GM06990 (cell line): Measurements from ENCODE around the gene ANKRD65.
"Not testable (repeated sequence)": the region's sequence is repeated elsewhere in the genome, so short reads cannot be mapped to it uniquely, and the experiment has no call there.

Experiments
- DNase-seq: peaks from one replicate; pipeline ENCODE4 v3.0.0-alpha.2; 2011; ENCODE audit not compliant: insufficient read length; ENCODE audit errors: extremely low read depth
- H3K27me3 ChIP-seq: replicated peaks from 2 replicates; pipeline ENCODE4 v1.6.0; 2011; ENCODE audit warnings: low read length; ENCODE audit not compliant: control insufficient read depth, insufficient read depth
- H3K36me3 ChIP-seq: 2 replicates; pipeline ENCODE4 v1.5.1; 2011; ENCODE audit warnings: low read length; ENCODE audit not compliant: control insufficient read depth, insufficient read depth
- H3K4me3 ChIP-seq: replicated peaks from 2 replicates; pipeline ENCODE4 v1.5.1; 2011; ENCODE audit warnings: low read depth, mild to moderate bottlenecking, control low read depth, low read length
- TF ChIP-seq, protein P1 (sequence below): IDR thresholded peaks from 2 replicates; pipeline ENCODE4 v1.5.1; 2011; ENCODE audit warnings: low read length, control low read depth, mild to moderate bottlenecking, inconsistent platforms; ENCODE audit not compliant: insufficient read depth, poor library complexity, severe bottlenecking

The ANKRD65 gene

DNA sequence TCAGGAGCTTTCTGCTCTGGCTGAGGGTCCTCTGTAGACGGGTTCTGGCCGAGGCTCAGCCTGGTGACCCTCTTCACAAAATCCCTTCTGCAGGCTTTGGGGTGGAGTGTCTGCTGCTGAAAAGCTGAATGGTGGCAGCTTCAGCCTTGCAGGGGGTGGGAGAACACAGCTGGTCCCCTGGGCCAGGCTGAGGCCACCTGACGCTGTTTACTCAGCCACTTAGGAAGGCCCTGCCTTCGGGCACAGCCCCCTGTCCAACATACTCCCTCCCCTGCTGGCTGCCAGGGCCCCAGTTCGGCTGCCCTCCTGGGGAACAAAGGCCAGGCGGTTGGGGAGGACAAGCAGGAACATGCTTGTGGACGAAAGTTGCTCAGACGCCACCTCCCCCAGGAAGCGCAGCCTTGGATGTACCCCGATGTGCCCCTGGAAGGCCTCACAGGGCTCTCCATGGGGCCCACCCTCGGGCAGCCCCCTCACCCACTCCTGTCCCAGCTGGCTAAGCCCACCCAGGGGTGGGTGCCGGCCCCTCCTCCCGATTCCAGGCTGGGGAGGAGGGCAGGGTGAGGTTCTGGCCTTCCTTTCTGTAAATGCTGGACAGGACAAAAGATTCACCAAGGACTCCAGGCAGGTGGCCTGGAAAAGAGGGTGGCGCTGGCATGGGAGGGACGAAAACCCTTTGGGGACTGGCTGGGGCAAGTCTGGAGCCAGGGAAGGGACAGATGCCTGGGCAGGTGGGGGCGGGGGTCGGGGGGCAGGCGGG lies at the start of gene ANKRD65:
TSS of gene ANKRD65 (minus strand) at position 130 of the 760 bp plus-strand sequence. CDS start 271 bp downstream, outside the sequence.
- H3K27me3 ChIP-seq, result no peaks in the 10 kb centered on the region
- no peaks in the 10 kb centered on the region for H3K36me3 ChIP-seq
- no peak for DNase-seq
- H3K4me3 ChIP-seq, result no peak within 1 kb of the TSS
- TF ChIP-seq, protein P1, sequence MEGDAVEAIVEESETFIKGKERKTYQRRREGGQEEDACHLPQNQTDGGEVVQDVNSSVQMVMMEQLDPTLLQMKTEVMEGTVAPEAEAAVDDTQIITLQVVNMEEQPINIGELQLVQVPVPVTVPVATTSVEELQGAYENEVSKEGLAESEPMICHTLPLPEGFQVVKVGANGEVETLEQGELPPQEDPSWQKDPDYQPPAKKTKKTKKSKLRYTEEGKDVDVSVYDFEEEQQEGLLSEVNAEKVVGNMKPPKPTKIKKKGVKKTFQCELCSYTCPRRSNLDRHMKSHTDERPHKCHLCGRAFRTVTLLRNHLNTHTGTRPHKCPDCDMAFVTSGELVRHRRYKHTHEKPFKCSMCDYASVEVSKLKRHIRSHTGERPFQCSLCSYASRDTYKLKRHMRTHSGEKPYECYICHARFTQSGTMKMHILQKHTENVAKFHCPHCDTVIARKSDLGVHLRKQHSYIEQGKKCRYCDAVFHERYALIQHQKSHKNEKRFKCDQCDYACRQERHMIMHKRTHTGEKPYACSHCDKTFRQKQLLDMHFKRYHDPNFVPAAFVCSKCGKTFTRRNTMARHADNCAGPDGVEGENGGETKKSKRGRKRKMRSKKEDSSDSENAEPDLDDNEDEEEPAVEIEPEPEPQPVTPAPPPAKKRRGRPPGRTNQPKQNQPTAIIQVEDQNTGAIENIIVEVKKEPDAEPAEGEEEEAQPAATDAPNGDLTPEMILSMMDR, result no peak

DNA sequence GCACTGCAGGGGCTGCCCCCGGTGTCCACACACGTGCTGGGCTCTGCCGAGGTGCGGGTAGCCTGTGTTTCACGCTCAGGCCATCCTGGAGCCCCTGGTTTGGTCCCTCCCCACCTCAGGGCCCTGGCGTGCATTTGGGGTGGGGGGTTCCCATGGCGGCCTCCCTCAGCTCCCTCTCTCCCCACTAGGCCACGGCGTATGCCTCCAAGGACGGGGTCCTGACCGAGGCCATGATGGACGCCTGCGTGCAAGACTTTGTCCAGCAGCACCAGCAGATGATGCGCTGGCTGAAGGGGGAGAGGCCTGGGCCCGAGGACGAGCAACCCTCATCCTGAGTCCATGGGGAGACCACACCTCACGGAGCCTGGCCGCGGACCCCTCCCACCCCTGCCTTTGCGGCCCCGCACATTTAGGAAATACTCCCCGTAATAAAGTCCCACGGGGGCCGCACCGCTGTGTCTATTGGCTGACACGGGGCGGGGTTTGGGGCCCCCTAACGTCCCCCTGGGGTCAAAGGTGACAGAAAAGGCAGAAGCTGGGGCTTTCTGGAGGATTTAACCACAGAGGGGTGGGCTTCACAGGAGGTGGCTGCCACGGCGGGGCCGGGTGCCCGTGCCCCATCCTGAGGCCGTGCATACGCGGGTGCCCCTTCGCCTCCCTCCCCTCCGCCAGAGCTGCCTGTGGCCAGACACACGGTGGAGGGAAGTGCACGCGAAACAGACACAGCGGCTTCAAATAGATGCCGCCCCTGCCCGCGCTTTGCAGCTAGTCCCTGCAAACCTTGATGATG lies 47.3 kb upstream of the ANKRD65 start:
- not testable (repeated sequence) for DNase-seq, H3K27me3 ChIP-seq, H3K36me3 ChIP-seq, H3K4me3 ChIP-seq

DNA sequence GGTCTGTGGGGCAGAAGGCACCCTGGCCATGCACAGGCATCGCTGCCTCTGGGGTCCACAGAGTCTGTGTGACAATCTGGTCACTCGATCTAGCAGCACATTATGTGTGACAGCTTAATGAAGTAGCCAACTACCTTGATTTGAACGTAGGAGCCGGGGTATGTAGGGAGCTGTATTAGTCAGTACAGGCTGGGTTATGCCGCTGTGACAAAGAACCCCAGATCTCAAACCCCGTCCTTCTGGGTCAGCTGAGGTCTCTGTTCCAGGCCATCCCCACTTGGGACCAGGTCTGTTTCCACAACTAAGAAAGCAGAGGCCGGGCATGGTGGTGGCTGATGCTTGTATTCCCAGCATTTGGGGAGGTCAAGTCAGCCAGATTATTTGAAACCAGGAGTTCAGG lies 42.2 kb upstream of the ANKRD65 start:
- Histone ChIP-seq H3K27me3 (no peaks in the 10 kb centered on the region), H3K36me3 (no peaks in the 10 kb centered on the region), H3K4me3 (peak overlapping the region; percentile 61)
- no peak for DNase-seq
- TF ChIP-seq, protein P1, result no peak

DNA sequence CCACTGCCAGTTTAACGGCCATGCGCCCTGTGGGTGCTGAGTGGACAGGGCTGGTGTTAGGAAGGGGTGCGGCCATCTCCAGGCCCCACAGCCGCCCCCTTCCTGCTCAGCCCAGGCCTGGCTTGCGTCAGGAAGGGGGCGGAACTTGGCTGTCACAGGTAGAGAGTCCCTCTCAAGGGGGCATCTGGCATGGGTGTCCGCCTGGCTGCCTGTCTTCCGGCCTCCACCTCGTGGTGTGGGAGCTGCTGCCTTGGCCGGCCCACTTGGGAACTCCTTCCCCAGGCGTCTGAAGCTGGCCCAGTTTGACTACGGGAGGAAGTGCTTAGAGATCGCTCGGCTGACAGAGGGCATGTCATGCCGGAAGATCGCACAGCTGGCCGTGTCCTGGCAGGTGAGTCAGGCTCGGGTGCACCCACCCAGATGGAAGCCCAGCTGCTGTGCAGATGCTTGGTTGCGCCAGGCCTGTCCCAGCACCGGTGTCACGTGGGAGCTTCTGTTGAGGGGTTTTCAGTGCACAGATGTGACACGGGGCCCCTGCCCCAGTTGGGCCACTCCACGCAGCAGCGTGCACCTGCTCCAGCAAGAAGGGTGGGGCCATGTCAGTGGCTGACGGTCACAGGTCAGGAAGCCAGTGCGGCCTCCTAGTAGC lies 41.4 kb upstream of the ANKRD65 start:
- TF ChIP-seq, protein P1, result no peak
- H3K36me3 ChIP-seq, result no peaks in the 10 kb centered on the region
- H3K27me3 ChIP-seq, result no peaks in the 10 kb centered on the region
- peak; percentile 45 for DNase-seq
- H3K4me3 ChIP-seq, result peak overlapping the region; percentile 61

DNA sequence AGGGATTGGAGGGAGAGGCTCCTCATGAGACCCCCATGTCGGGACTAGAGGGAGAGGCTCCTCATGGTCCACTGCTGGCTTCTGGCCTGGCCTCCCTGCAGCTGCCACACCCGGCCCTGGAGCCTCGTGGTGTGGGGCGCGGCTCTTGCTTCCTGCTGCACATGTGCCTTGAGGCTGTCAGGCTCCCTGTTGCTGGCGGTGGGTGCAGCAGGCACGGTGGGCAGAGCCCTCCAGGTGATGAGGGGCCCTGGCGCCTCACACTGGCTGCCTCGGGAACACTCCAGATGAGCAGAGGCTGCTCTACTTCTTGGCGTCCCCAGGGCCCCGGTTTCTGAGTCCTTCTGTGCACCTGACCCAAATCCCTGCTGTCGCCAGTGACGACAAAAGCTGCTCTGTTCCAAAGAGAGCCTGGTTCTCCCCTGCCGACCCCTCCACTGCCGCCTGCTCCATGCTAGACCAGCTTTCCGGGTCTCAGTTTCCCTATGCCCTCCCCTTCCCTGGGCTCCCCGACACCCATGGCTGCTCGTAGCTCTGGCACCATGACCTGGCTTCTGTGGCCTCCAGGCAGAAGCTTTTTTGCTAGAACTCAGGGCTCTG lies 40.7 kb upstream of the ANKRD65 start:
- H3K4me3 ChIP-seq, result peak overlapping the region; percentile 61
- H3K36me3 ChIP-seq, result no peaks in the 10 kb centered on the region
- TF ChIP-seq, protein P1, result no peak
- H3K27me3 ChIP-seq, result no peaks in the 10 kb centered on the region
- DNase-seq, result no peak
